BLaER1 treated with 17β-estradiol and CSF1 and Interleukin-3, amounts not matched to agents 10 nM and 100 nM (cell line): Measurements from ENCODE around the gene UGT1A10.

ENCODE experiments used
- H3K27ac ChIP-seq, 11 experiments: shearing (Covaris generic); formaldehyde crosslinking; 2 replicates each; pipeline ENCODE4 v1.8.1; 2022
- H3K27me3 ChIP-seq, 11 experiments: shearing (Covaris generic); formaldehyde crosslinking; 2 replicates each; pipeline ENCODE4 v1.8.1; 2022
- H3K36me3 ChIP-seq, 11 experiments: shearing (Covaris generic); formaldehyde crosslinking; 2 replicates each; pipeline ENCODE4 v1.8.1; 2022
- H3K4me1 ChIP-seq, 10 experiments: shearing (Covaris generic); formaldehyde crosslinking; 2 replicates each; pipeline ENCODE4 v1.8.1; 2022
- H3K4me2 ChIP-seq, 11 experiments: shearing (Covaris generic); formaldehyde crosslinking; 2 replicates each; pipeline ENCODE4 v1.8.1; 2022
- H3K4me3 ChIP-seq, 10 experiments: shearing (Covaris generic); formaldehyde crosslinking; 2 replicates each; pipeline ENCODE4 v1.8.1; 2022
- H3K9ac ChIP-seq, 11 experiments: shearing (Covaris generic); formaldehyde crosslinking; 2 replicates each; pipeline ENCODE4 v1.8.1; 2022
- H3K9me3 ChIP-seq, 11 experiments: shearing (Covaris generic); formaldehyde crosslinking; replicated peaks in 1 of 11; 2 replicates each; pipeline ENCODE4 v1.8.1; 2022
- H4K20me1 ChIP-seq, 11 experiments: shearing (Covaris generic); formaldehyde crosslinking; 2 replicates each; pipeline ENCODE4 v1.8.1; 2022
- Cebpa-rat ChIP-seq, 11 experiments: shearing (Covaris generic); IDR thresholded peaks; 2 replicates each; pipeline ENCODE4 v1.8.1; 2022

UGT1A10 gene

DNA sequence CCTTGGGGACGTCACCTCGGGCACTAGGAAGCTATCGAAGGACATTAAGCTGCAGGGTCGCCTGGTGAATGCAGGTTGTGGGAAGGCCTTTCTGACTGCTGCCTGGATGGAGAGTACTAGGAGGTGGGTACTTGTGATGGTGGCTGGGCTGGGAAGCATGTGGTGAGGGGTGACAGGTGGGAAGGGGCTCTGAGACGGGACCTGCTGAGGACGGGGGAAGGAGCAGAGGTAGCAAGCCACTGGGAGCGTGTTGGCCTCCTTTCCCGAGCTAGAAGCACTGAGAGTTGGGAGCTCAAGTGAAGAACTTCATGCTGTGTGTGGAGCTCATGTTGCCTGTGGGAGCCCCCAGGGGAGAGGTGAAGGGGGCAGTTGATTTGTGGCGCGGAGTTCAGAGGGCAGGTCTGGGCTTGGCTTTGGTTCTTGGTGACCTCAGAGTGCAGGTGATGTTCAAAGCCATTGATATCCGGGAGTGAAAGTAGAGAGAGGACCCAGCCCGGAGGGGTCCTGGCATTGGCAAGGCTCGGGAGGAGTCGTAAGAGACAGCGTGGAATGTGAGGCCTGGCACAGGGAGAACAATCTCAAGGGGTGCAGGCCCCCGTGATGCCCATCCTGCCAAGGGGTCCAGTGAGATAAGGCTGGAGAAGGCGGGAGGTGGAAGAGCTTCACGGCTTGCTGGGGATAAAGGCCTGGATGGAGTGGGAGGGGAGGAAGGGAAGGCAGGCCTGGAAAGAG is 155.1 kb downstream of the UGT1A10 start:
- Histone ChIP-seq H3K9me3 (peaks cover 4 to 26% (median 15%) of the 10 kb centered on the region in 11 experiments), H3K4me3 (no peak overlapping the region), H3K4me2 (no peak overlapping the region), H3K36me3 (no peaks in the 10 kb centered on the region), H3K27ac (no peak overlapping the region), H4K20me1 (no peaks in the 10 kb centered on the region), H3K27me3 (no peaks in the 10 kb centered on the region), H3K4me1 (peaks cover 0 to 6% (median 0%) of the 10 kb centered on the region in 10 experiments; a peak in 1 of 20 replicates), H3K9ac (no peak overlapping the region)
- no peak for TF ChIP-seq Cebpa-rat (IDR thresholded peaks at IDR 0.05)

DNA sequence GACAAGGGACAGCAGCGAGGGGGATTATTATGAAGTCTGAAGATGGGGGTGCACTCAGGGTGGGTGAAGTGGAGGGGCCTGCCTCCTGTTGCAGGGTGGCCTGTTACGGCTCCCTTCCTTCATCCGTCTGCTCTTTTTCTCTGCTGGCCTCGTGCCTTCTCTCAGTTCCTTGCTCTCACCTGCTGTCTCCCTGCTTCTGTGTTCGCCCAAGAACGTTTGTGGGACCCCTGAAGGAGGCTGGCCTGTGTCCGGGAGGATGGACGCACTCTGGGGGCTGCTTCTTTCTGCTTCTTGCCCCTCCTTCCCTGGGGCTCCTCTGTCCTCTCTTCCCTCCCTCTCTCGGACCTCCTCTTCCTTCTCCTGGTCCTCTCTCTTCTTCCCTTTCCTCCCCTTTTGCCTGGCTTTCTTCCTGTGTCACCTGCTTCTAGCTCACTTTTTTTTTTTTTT is 155.7 kb downstream of the UGT1A10 start:
- Histone ChIP-seq H4K20me1 (no peaks in the 10 kb centered on the region), H3K4me1 (peaks cover 0 to 6% (median 0%) of the 10 kb centered on the region in 10 experiments; a peak in 1 of 20 replicates), H3K27ac (no peak overlapping the region), H3K9ac (no peak overlapping the region), H3K36me3 (no peaks in the 10 kb centered on the region), H3K4me2 (no peak overlapping the region), H3K27me3 (no peaks in the 10 kb centered on the region), H3K4me3 (no peak overlapping the region), H3K9me3 (peaks cover 0 to 20% (median 11%) of the 10 kb centered on the region in 11 experiments; a peak in 15 of 22 replicates)
- TF ChIP-seq Cebpa-rat (IDR thresholded peaks at IDR 0.05) = no peak

DNA sequence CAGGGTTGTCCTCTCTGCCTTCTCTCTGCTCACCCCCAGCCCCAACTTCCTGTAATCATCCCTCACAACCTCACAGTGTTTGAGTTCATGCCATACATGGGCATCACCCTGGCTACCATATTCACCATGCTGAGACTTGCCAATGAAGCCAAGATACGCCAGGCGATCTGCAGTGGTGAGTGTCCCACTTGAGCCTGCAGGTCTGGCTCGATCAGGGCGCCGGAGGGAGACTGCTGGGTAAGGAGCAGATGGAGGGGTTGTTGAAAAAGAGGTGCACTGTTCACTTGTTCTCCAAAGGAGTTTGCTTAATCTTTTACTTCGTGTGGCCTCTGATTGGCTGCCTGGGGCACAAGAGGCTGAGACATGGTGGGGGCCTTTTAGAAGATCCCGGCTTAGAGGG is 156.5 kb downstream of the UGT1A10 start:
- Histone ChIP-seq H3K4me3 (no peak overlapping the region), H3K4me1 (peaks cover 0 to 6% (median 0%) of the 10 kb centered on the region in 10 experiments; a peak in 1 of 20 replicates), H3K4me2 (no peak overlapping the region), H3K9ac (no peak overlapping the region), H3K36me3 (no peaks in the 10 kb centered on the region), H3K9me3 (peaks cover 0 to 18% (median 11%) of the 10 kb centered on the region in 11 experiments; a peak in 10 of 22 replicates), H3K27ac (no peak overlapping the region), H3K27me3 (no peaks in the 10 kb centered on the region), H4K20me1 (no peaks in the 10 kb centered on the region)
- TF ChIP-seq Cebpa-rat (IDR thresholded peaks at IDR 0.05) = no peak

DNA sequence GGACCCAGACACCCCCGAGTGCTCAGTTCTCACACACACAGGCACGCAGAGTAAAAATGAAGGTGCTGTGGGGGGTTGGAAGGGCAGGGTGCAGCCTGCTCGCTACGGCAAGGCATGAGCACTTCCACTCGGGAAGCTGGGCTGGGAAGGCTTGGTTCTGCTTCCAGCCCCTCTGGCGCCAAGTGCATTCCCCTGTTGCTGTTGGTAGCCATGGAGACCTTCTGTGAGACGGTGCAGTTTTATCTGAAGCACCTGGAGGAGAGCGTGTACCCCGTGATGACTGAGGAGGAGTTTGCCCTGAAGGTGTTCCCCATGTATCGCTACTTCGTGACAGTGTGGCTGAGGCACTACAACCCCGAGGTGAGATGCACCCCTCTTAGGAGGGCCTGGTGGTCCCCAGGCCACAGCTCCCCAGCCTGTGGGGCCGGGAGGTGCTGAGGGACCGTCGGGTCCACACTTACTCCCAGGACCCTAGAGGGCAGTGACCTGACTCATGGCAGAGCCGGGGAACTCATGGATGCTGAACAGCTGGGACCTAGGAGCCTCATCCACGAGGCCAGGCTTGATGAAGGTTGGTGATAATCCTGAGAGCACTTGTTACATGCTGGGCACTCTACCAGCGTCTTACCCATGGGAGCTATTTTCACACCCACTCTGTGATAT is 157.3 kb downstream of the UGT1A10 start:
- H3K4me1 ChIP-seq = peaks cover 0 to 6% (median 0%) of the 10 kb centered on the region in 10 experiments; a peak in 1 of 20 replicates
- TF ChIP-seq Cebpa-rat (IDR thresholded peaks at IDR 0.05) = no peak

DNA sequence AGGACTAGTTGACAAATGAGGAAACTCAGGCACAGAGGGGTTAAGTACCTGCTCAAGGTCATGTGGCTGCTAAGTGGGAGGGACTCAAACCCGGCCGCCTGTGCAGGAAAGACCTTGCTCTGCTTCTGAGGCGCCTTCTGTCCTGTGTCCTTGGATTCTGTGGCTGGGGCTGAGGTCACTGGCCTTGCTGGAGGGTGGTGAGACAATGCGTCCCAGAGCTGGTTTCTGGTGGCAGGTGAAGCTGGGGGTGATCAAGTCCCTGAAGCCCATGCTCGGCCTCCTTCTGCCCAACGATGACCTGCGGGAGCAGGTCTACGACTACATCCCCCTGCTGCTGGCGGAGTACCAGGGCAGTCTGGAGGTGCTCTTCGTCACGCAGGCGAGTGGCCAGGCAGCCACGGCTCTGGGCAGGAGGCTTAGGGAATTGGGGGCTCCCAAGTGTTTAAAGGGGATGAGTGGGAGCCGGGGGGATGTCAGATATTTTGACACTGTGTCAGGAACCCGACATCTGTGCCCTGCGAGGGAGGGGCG is 157.9 kb downstream of the UGT1A10 start:
- Histone ChIP-seq H3K9me3 (peaks cover 0 to 9% (median 7%) of the 10 kb centered on the region in 11 experiments; a peak in 10 of 22 replicates), H3K27me3 (no peaks in the 10 kb centered on the region), H3K9ac (no peak overlapping the region), H3K4me2 (no peak overlapping the region), H3K27ac (no peak overlapping the region), H4K20me1 (no peaks in the 10 kb centered on the region), H3K36me3 (no peaks in the 10 kb centered on the region), H3K4me1 (peaks cover 0 to 6% (median 0%) of the 10 kb centered on the region in 10 experiments; a peak in 1 of 20 replicates), H3K4me3 (no peak overlapping the region)
- no peak for TF ChIP-seq Cebpa-rat (IDR thresholded peaks at IDR 0.05)

More for the DNA sequence above, 157.3 kb downstream of the UGT1A10 start:
- H3K9me3 ChIP-seq = peaks cover 0 to 15% (median 10%) of the 10 kb centered on the region in 11 experiments; a peak in 10 of 22 replicates
- no peak overlapping the region for H3K4me3 ChIP-seq
- no peaks in the 10 kb centered on the region for H3K36me3 ChIP-seq
- H3K4me2 ChIP-seq = no peak overlapping the region
- H3K27me3 ChIP-seq = no peaks in the 10 kb centered on the region
- H4K20me1 ChIP-seq = no peaks in the 10 kb centered on the region
- H3K27ac ChIP-seq = no peak overlapping the region
- H3K9ac ChIP-seq = no peak overlapping the region

DNA sequence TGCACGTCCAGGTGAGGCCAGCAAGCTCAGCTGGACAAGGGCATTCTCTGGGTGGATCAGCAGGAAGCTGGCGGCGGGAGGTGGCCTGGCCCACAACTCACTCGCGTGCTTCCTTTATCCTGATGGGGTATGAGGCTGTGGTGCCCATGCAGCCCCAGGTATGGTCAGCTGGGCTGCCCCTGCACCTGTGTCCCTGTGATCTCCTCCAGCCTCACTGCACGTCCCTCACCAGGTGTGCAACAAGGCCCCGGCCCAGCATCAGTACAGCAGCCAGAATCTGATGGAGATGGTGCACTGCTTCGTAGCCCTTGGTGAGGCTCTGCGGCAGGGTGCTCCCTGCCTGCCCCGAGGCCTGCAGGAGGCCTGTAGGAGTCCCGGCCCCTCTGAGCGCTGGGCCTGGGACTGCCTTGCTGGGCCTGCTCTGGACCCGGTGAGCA is 159.5 kb downstream of the UGT1A10 start:
- no peak overlapping the region for H3K4me3 ChIP-seq
- H4K20me1 ChIP-seq = no peaks in the 10 kb centered on the region
- TF ChIP-seq Cebpa-rat (IDR thresholded peaks at IDR 0.05) = no peak
- no peak overlapping the region for H3K27ac ChIP-seq
- no peaks in the 10 kb centered on the region for H3K27me3 ChIP-seq
- no peaks in the 10 kb centered on the region for H3K36me3 ChIP-seq
- no peak overlapping the region for H3K4me2 ChIP-seq
- no peaks in the 10 kb centered on the region for H3K4me1 ChIP-seq
- H3K9me3 ChIP-seq = no peaks in the 10 kb centered on the region; a peak in 1 of 22 replicates
- no peak overlapping the region for H3K9ac ChIP-seq

DNA sequence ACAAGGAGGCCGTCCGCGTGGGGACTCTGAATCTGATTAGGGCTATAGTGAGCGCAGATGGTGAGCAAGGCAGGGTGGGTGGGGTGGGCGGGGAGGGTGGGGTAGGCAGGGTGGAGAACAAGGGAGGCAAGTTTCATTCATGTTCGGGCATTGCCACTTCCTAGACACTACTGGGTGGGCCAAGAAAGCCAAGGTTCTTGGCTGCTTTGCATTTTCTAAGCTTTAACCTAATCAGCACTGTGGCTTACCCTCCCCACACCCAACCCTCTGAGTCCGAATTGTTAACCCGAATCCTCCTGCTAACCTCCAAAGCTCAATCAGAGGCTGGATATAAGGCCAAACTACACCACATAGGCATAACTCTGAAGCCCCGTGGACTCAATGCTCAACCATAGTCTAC is 160.0 kb downstream of the UGT1A10 start:
- TF ChIP-seq Cebpa-rat (IDR thresholded peaks at IDR 0.05) = no peak
- Histone ChIP-seq H4K20me1 (no peaks in the 10 kb centered on the region), H3K27ac (no peak overlapping the region), H3K4me1 (peaks cover 2 to 5% (median 3%) of the 10 kb centered on the region in 10 experiments; a peak in 18 of 20 replicates), H3K36me3 (no peaks in the 10 kb centered on the region), H3K9me3 (no peaks in the 10 kb centered on the region; a peak in 1 of 22 replicates), H3K27me3 (no peaks in the 10 kb centered on the region), H3K4me3 (no peak overlapping the region), H3K4me2 (no peak overlapping the region), H3K9ac (no peak overlapping the region)

DNA sequence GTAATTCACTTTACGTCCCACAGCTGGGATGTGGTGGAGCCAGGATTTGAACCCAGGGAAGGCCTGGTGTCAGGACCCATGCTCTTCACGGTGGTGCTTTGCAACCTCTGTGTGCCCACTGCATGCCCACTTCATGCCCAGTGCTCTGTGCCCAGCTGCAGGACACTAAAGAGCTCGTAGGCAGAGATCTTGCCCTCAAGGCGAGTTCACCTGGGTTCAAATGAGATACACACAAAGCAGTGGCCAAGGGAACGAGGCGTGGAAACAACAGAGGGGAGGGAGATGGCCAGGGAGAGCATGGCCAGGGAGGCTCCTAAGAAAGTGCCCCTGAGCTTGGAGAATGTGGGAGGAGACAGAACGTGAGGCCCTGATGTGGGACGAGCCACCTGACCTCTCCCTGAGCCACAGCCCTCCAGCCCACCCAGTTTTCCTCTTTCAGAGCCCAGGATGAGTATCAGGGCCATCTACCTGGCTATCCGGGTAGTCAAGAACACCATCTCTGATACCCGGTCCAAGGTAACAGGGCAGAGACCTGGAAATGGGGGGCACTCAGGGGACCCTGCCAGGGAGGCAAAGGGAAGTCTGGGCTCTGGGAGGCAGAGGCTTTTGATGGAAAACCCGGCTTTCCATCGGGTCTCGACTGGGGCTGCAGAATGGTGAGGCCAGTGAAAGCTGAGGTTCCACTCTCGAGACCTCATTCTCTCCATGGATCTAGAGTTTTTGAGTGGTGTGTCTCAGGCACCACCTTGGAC is 162.3 kb downstream of the UGT1A10 start:
- no peaks in the 10 kb centered on the region for H4K20me1 ChIP-seq
- H3K27me3 ChIP-seq = no peaks in the 10 kb centered on the region
- no peak overlapping the region for H3K9ac ChIP-seq
- no peak overlapping the region for H3K4me3 ChIP-seq
- peaks cover 5 to 12% (median 10%) of the 10 kb centered on the region in 10 experiments; a peak in 18 of 20 replicates for H3K4me1 ChIP-seq
- H3K4me2 ChIP-seq = no peak overlapping the region
- no peak for TF ChIP-seq Cebpa-rat (IDR thresholded peaks at IDR 0.05)
- no peaks in the 10 kb centered on the region for H3K36me3 ChIP-seq
- no peak overlapping the region for H3K27ac ChIP-seq
- H3K9me3 ChIP-seq = no peaks in the 10 kb centered on the region
